Measurements from ENCODE around the gene MBNL2.

DNA sequence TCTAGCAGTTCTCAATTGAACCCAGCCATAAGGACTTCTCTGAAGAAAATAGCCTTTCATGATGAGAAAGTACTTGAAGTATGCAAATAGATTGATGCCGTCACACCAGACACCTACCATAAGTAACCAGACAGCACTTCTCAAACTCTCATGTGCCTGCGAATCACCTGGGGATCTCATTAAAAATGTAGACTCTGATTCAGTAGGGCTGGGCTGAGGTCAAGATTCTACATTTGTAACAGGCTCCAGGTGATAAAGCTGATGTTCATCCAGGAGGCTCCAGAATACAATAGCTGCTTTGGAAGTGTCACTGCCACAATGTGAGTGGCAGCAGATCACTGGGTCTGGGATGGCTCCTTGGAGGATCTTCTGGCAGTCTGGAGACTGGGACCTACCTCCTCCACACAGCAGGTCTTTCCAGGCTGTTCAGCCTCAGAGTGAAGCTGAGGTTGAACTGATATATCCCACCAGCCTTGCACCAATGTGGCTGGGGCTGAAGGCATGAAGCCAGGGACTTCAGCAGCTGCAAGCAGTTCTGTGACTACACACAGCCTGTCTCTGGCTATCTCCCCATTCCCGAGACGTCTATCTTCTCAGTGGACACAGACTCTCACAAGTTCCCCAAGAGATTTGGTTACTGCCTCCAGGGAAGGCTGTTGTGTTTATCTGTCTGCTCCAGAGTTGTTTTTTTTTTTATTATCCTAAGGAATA lies 9.1 kb downstream of the MBNL2 start:
- TF ChIP-seq, protein P1, sequence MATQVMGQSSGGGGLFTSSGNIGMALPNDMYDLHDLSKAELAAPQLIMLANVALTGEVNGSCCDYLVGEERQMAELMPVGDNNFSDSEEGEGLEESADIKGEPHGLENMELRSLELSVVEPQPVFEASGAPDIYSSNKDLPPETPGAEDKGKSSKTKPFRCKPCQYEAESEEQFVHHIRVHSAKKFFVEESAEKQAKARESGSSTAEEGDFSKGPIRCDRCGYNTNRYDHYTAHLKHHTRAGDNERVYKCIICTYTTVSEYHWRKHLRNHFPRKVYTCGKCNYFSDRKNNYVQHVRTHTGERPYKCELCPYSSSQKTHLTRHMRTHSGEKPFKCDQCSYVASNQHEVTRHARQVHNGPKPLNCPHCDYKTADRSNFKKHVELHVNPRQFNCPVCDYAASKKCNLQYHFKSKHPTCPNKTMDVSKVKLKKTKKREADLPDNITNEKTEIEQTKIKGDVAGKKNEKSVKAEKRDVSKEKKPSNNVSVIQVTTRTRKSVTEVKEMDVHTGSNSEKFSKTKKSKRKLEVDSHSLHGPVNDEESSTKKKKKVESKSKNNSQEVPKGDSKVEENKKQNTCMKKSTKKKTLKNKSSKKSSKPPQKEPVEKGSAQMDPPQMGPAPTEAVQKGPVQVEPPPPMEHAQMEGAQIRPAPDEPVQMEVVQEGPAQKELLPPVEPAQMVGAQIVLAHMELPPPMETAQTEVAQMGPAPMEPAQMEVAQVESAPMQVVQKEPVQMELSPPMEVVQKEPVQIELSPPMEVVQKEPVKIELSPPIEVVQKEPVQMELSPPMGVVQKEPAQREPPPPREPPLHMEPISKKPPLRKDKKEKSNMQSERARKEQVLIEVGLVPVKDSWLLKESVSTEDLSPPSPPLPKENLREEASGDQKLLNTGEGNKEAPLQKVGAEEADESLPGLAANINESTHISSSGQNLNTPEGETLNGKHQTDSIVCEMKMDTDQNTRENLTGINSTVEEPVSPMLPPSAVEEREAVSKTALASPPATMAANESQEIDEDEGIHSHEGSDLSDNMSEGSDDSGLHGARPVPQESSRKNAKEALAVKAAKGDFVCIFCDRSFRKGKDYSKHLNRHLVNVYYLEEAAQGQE (IDR thresholded peaks at IDR 0.05; ENCODE audit: insufficient replicate concordance, low read depth) = no peak
- TF ChIP-seq, protein P2, sequence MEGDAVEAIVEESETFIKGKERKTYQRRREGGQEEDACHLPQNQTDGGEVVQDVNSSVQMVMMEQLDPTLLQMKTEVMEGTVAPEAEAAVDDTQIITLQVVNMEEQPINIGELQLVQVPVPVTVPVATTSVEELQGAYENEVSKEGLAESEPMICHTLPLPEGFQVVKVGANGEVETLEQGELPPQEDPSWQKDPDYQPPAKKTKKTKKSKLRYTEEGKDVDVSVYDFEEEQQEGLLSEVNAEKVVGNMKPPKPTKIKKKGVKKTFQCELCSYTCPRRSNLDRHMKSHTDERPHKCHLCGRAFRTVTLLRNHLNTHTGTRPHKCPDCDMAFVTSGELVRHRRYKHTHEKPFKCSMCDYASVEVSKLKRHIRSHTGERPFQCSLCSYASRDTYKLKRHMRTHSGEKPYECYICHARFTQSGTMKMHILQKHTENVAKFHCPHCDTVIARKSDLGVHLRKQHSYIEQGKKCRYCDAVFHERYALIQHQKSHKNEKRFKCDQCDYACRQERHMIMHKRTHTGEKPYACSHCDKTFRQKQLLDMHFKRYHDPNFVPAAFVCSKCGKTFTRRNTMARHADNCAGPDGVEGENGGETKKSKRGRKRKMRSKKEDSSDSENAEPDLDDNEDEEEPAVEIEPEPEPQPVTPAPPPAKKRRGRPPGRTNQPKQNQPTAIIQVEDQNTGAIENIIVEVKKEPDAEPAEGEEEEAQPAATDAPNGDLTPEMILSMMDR (IDR thresholded peaks at IDR 0.05; ENCODE audit: insufficient read depth, low read length) = no peak
- TF ChIP-seq SPI1 (IDR thresholded peaks at IDR 0.05; ENCODE audit: borderline replicate concordance, low read depth) = no peak
- no peak for TF ChIP-seq POLR2AphosphoS5 (IDR thresholded peaks at IDR 0.05; ENCODE audit: low read depth)

Data from HL-60 (cell line).